Endodermal cell (in vitro differentiated cells): ENCODE measurements around the gene TLR9. TPM values are rescaled to one million over a fixed set of nuclear protein-coding genes. Genes with fewer than 3 reads are reported as not detected.

Experiments
- DNase-seq: peaks from one replicate; pipeline ENCODE4 v3.0.0-alpha.2; 2017
- H3K27ac ChIP-seq: 2 replicates; pipeline ENCODE4 v1.5.1; 2013; ENCODE audit warnings: mild to moderate bottlenecking, low read depth, low read length, moderate library complexity
- H3K27me3 ChIP-seq: 2 replicates; pipeline ENCODE4 v1.6.1; 2013; ENCODE audit warnings: mild to moderate bottlenecking, low read length, moderate library complexity; ENCODE audit not compliant: insufficient read depth, control insufficient read depth, poor library complexity, severe bottlenecking
- H3K36me3 ChIP-seq: 2 replicates; pipeline ENCODE4 v1.7.0; 2013; ENCODE audit warnings: mild to moderate bottlenecking, low read length, moderate library complexity; ENCODE audit not compliant: control insufficient read depth, insufficient read depth
- H3K4me1 ChIP-seq: one replicate; pipeline ENCODE4 v1.7.0; 2013; ENCODE audit warnings: low read length; ENCODE audit not compliant: control insufficient read depth, insufficient read depth
- H3K4me3 ChIP-seq: 2 replicates; pipeline ENCODE4 v1.5.1; 2013; ENCODE audit warnings: mild to moderate bottlenecking, low read length, moderate library complexity
- H3K9ac ChIP-seq: 2 replicates; pipeline ENCODE4 v1.6.1; 2013; ENCODE audit warnings: mild to moderate bottlenecking, low read length, moderate library complexity; ENCODE audit not compliant: poor library complexity, severe bottlenecking; ENCODE audit errors: extremely low read depth
- H3K9me3 ChIP-seq: 2 replicates; pipeline ENCODE4 v1.6.1; 2013; ENCODE audit warnings: mild to moderate bottlenecking, low read length, moderate library complexity; ENCODE audit not compliant: control insufficient read depth
- H3K27ac Mint-ChIP-seq: 2 replicates; pipeline ENCODE4 v1.8.0; 2020; ENCODE audit warnings: mixed read lengths
- H3K27me3 Mint-ChIP-seq: 2 replicates; pipeline ENCODE4 v1.8.0; 2021; ENCODE audit warnings: mild to moderate bottlenecking, mixed read lengths; ENCODE audit not compliant: insufficient read depth
- H3K36me3 Mint-ChIP-seq: 2 replicates; pipeline ENCODE4 v1.8.0; 2020; ENCODE audit warnings: low read depth, mixed read lengths
- H3K4me1 Mint-ChIP-seq: 2 replicates; pipeline ENCODE4 v1.8.0; 2020; ENCODE audit warnings: mixed read lengths
- H3K4me3 Mint-ChIP-seq: 2 replicates; pipeline ENCODE4 v1.8.0; 2020; ENCODE audit warnings: mild to moderate bottlenecking, moderate library complexity, mixed read lengths
- H3K9me3 Mint-ChIP-seq: 2 replicates; pipeline ENCODE4 v1.8.0; 2020; ENCODE audit warnings: mild to moderate bottlenecking, mixed read lengths
- WGBS, 2 experiments: methylation state at CpG; one replicate each; pipeline versions ENCODE4 v1.1.5 to v1.1.7; 2013; ENCODE audit warnings: missing lambda C conversion rate in 2 of 2, mixed read lengths in 1 of 2; ENCODE audit not compliant: insufficient coverage in 1 of 2, insufficient read length in 1 of 2; 5-methylcytosine and 5-hydroxymethylcytosine counted together
- total RNA-seq, 2 donors: library from RNA; stranded (reverse); fragmentation: NEBNext Ultra II Directional in 1 of 2; extraction: Animal tissue kit (Norgen Biotek cat#: 25700) in 1 of 2; gene quantifications; 2 replicates in 1 of 2; 3 replicates in 1 of 2; pipeline ENCODE4 v1.2.1, GENCODE V29; 2021
- TF ChIP-seq, protein P1 (sequence below): fragments of 200-600 bp; sonication (generic); conservative IDR thresholded peaks from 2 replicates; pipeline ENCODE4 v1.5.0; 2021; ENCODE audit warnings: antibody characterized with exemption, mild to moderate bottlenecking

The TLR9 gene
- total RNA-seq, 2 donors from 2014 or later = 0.11 TPM; not detected in 1

DNA sequence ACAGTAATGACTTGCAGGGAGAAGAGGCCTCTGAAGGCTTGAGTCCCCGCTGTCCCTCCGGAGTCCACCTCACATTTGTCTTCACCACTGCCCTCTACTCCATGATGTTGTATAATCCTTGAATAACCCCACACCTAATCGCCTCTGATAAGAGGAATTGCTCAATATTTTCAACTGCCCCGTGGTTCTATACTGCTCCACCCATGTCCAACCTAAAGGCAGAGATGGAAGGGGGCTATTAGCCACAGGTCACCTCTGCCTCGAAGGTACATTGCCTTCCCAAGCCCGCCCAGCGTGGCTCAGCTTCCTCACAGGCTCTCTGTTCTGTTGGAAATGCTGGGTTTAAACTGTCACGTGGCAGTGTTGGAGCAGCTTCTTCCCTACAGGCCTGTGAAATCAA lies 12.4 kb downstream of the TLR9 start:
- Histone ChIP-seq H3K27me3 (no peaks in the 10 kb centered on the region), H3K27ac (no peak overlapping the region), H3K9me3 (no peaks in the 10 kb centered on the region), H3K4me3 (no peak overlapping the region), H3K4me1 (no peaks in the 10 kb centered on the region), H3K9ac (no peak overlapping the region), H3K36me3 (peaks cover 72% of the 10 kb centered on the region)
- Mint-ChIP-seq H3K27me3 (no peaks in the 10 kb centered on the region), H3K27ac (no peak overlapping the region), H3K4me3 (no peak overlapping the region), H3K36me3 (peaks cover 72% of the 10 kb centered on the region), H3K4me1 (peaks cover 4% of the 10 kb centered on the region), H3K9me3 (no peaks in the 10 kb centered on the region)
- no peak for DNase-seq
- 85 to 95% methylated on average over 8 of the region's 8 CpGs for WGBS, 2 experiments
- TF ChIP-seq, protein P1, sequence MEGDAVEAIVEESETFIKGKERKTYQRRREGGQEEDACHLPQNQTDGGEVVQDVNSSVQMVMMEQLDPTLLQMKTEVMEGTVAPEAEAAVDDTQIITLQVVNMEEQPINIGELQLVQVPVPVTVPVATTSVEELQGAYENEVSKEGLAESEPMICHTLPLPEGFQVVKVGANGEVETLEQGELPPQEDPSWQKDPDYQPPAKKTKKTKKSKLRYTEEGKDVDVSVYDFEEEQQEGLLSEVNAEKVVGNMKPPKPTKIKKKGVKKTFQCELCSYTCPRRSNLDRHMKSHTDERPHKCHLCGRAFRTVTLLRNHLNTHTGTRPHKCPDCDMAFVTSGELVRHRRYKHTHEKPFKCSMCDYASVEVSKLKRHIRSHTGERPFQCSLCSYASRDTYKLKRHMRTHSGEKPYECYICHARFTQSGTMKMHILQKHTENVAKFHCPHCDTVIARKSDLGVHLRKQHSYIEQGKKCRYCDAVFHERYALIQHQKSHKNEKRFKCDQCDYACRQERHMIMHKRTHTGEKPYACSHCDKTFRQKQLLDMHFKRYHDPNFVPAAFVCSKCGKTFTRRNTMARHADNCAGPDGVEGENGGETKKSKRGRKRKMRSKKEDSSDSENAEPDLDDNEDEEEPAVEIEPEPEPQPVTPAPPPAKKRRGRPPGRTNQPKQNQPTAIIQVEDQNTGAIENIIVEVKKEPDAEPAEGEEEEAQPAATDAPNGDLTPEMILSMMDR = no peak

GRCh38 chr3:52211268-52211891 lies 14.1 kb downstream of the TLR9 start:
- Mint-ChIP-seq H3K27ac (no peak overlapping the region), H3K4me1 (no peaks in the 10 kb centered on the region), H3K4me3 (no peak overlapping the region), H3K27me3 (no peaks in the 10 kb centered on the region), H3K36me3 (peaks cover 86% of the 10 kb centered on the region), H3K9me3 (no peaks in the 10 kb centered on the region)
- Histone ChIP-seq H3K4me1 (no peaks in the 10 kb centered on the region), H3K36me3 (peaks cover 85% of the 10 kb centered on the region), H3K9ac (no peak overlapping the region), H3K27me3 (no peaks in the 10 kb centered on the region), H3K4me3 (no peak overlapping the region), H3K9me3 (no peaks in the 10 kb centered on the region), H3K27ac (no peak overlapping the region)
- WGBS, 2 experiments = 96% methylated on average over 13 to 18 of the region's 18 CpGs
- no peak for DNase-seq
- TF ChIP-seq, protein P1 = no peak

- peaks cover 92% of the 10 kb centered on the region for H3K36me3 Mint-ChIP-seq
- H3K9ac ChIP-seq = no peak overlapping the region
- H3K4me3 Mint-ChIP-seq = no peak overlapping the region
- no peak for DNase-seq
- no peak overlapping the region for H3K27ac Mint-ChIP-seq
- TF ChIP-seq, protein P1 = no peak
- H3K27me3 ChIP-seq = no peaks in the 10 kb centered on the region
- no peaks in the 10 kb centered on the region for H3K9me3 Mint-ChIP-seq
- 97 to 98% methylated on average over 5 to 6 of the region's 6 CpGs for WGBS, 2 experiments
- H3K9me3 ChIP-seq = no peaks in the 10 kb centered on the region
- H3K4me1 ChIP-seq = no peaks in the 10 kb centered on the region
- no peak overlapping the region for H3K4me3 ChIP-seq
- no peaks in the 10 kb centered on the region for H3K4me1 Mint-ChIP-seq
- H3K27me3 Mint-ChIP-seq = no peaks in the 10 kb centered on the region
- H3K36me3 ChIP-seq = peaks cover 92% of the 10 kb centered on the region
- no peak overlapping the region for H3K27ac ChIP-seq
Observed at GRCh38 chr3:52210550-52211046, 14.8 kb downstream of the TLR9 start.
